HEK293 (cell line): Measurements from ENCODE around the gene AFF1.

Experiments
- CTCF ChIA-PET: fragments of 350-600 bp; formaldehyde crosslinking; extraction: SDS; loops from one replicate; lab custom pipeline; 2021; ENCODE audit warnings: antibody characterized with exemption; lab: Yijun Ruan, JAX
- POLR2A ChIA-PET: fragments of 300-600 bp; formaldehyde crosslinking; extraction: SDS; loops from one replicate; lab custom pipeline; 2020; ENCODE audit warnings: antibody characterized with exemption, inconsistent platforms; lab: Yijun Ruan, JAX
- H3K27ac ChIP-seq: fragments of 200-500 bp; sonication (Bioruptor generic); 2 replicates; pipeline ENCODE4 v1.5.1; 2014; ENCODE audit warnings: low read depth, low read length, control low read depth, inconsistent platforms; ENCODE audit errors: extremely low read depth
- H3K36me3 ChIP-seq, 2 experiments: fragments of 200-500 bp in 1 of 2; sonication (Bioruptor generic) in 1 of 2; 1 replicate in 1 of 2; 2 replicates in 1 of 2; pipeline ENCODE4 v1.5.1; 2014 to 2017; ENCODE audit warnings: inconsistent platforms in 2 of 2, low read length in 2 of 2; ENCODE audit not compliant: control insufficient read depth in 2 of 2, insufficient read depth in 1 of 2
- H3K4me1 ChIP-seq: fragments of 200-500 bp; sonication (Bioruptor generic); 2 replicates; pipeline ENCODE4 v1.5.1; 2014; ENCODE audit warnings: mild to moderate bottlenecking, low read length, inconsistent platforms; ENCODE audit not compliant: control insufficient read depth, insufficient read depth
- H3K4me3 ChIP-seq: 2 replicates; pipeline ENCODE4 v1.5.1; 2011; ENCODE audit warnings: low read depth, mild to moderate bottlenecking, control low read depth, low read length, moderate library complexity
- H3K9me3 ChIP-seq: fragments of 200-500 bp; sonication (Bioruptor generic); 2 replicates; pipeline ENCODE4 v1.5.1; 2014; ENCODE audit warnings: low read depth, low read length, inconsistent platforms; ENCODE audit not compliant: control insufficient read depth, insufficient read depth
- KLF16 ChIP-seq: fragments of 450-650 bp; formaldehyde crosslinking; IDR thresholded peaks from 2 replicates; pipeline ENCODE4 v1.5.1; 2017; ENCODE audit warnings: missing biosample characterization, missing genetic modification characterization
- KLF9 ChIP-seq: fragments of 450-650 bp; formaldehyde crosslinking; IDR thresholded peaks from 2 replicates; pipeline ENCODE4 v1.5.1; 2016; ENCODE audit warnings: missing biosample characterization, missing genetic modification characterization, low read depth
- OSR2 ChIP-seq: fragments of 450-650 bp; formaldehyde crosslinking; IDR thresholded peaks from 2 replicates; pipeline ENCODE4 v1.5.1; 2016; ENCODE audit warnings: missing biosample characterization, missing genetic modification characterization
- PRDM1 ChIP-seq: fragments of 450-650 bp; formaldehyde crosslinking; IDR thresholded peaks from 2 replicates; pipeline ENCODE4; 2016; ENCODE audit warnings: missing biosample characterization, missing genetic modification characterization
- RBAK ChIP-seq: fragments of 450-650 bp; formaldehyde crosslinking; IDR thresholded peaks from 2 replicates; pipeline ENCODE4 v1.5.1; 2016; ENCODE audit warnings: missing biosample characterization, missing genetic modification characterization
- SP2 ChIP-seq: fragments of 450-650 bp; formaldehyde crosslinking; IDR thresholded peaks from 2 replicates; pipeline ENCODE4 v1.5.1; 2016; ENCODE audit warnings: missing biosample characterization, missing genetic modification characterization
- ZIC2 ChIP-seq: fragments of 450-650 bp; formaldehyde crosslinking; IDR thresholded peaks from 2 replicates; pipeline ENCODE4 v1.5.1; 2016; ENCODE audit warnings: missing biosample characterization, missing genetic modification characterization
- ZNF169 ChIP-seq: fragments of 450-650 bp; formaldehyde crosslinking; IDR thresholded peaks from 2 replicates; pipeline ENCODE4 v1.5.1; 2016; ENCODE audit warnings: missing biosample characterization, missing genetic modification characterization
- ZNF19 ChIP-seq: fragments of 450-650 bp; formaldehyde crosslinking; IDR thresholded peaks from 2 replicates; pipeline ENCODE4; 2016; ENCODE audit warnings: missing biosample characterization, missing genetic modification characterization, low read depth
- ZNF202 ChIP-seq: fragments of 450-650 bp; formaldehyde crosslinking; IDR thresholded peaks from 2 replicates; pipeline ENCODE4 v1.5.1; 2016; ENCODE audit warnings: missing biosample characterization, missing genetic modification characterization, borderline replicate concordance
- ZNF211 ChIP-seq: fragments of 450-650 bp; formaldehyde crosslinking; IDR thresholded peaks from 2 replicates; pipeline ENCODE4 v1.5.1; 2016; ENCODE audit warnings: low read depth, missing biosample characterization, missing genetic modification characterization
- ZNF223 ChIP-seq: fragments of 450-650 bp; formaldehyde crosslinking; IDR thresholded peaks from 2 replicates; pipeline ENCODE4 v1.5.1; 2016; ENCODE audit warnings: missing biosample characterization, missing genetic modification characterization
- ZNF239 ChIP-seq: fragments of 450-650 bp; formaldehyde crosslinking; IDR thresholded peaks from 2 replicates; pipeline ENCODE4 v1.5.1; 2016; ENCODE audit warnings: missing biosample characterization, missing genetic modification characterization
- ZNF266 ChIP-seq: fragments of 450-650 bp; formaldehyde crosslinking; IDR thresholded peaks from 2 replicates; pipeline ENCODE4 v1.5.1; 2016; ENCODE audit warnings: missing biosample characterization, missing genetic modification characterization, low read depth
- ZNF302 ChIP-seq: fragments of 450-650 bp; formaldehyde crosslinking; IDR thresholded peaks from 2 replicates; pipeline ENCODE4 v1.5.1; 2016; ENCODE audit warnings: missing biosample characterization, missing genetic modification characterization, low read depth
- ZNF335 ChIP-seq: fragments of 450-650 bp; formaldehyde crosslinking; conservative IDR thresholded peaks from 2 replicates; pipeline ENCODE4 v1.5.1; 2016; ENCODE audit warnings: missing biosample characterization, missing genetic modification characterization
- ZNF341 ChIP-seq: fragments of 450-650 bp; formaldehyde crosslinking; IDR thresholded peaks from 2 replicates; pipeline ENCODE4; 2016; ENCODE audit warnings: low read depth, missing biosample characterization, missing genetic modification characterization
- ZNF404 ChIP-seq: fragments of 450-650 bp; formaldehyde crosslinking; IDR thresholded peaks from 2 replicates; pipeline ENCODE4 v1.5.1; 2017; ENCODE audit warnings: missing biosample characterization, missing genetic modification characterization
- ZNF529 ChIP-seq: fragments of 450-650 bp; formaldehyde crosslinking; IDR thresholded peaks from 2 replicates; pipeline ENCODE4 v1.5.1; 2017; ENCODE audit warnings: missing genetic modification characterization, missing biosample characterization; ENCODE audit not compliant: insufficient replicate concordance
- ZNF544 ChIP-seq: fragments of 450-650 bp; formaldehyde crosslinking; IDR thresholded peaks from 2 replicates; pipeline ENCODE4 v1.5.0; 2017; ENCODE audit warnings: missing biosample characterization, missing genetic modification characterization
- ZNF561 ChIP-seq: fragments of 450-650 bp; IDR thresholded peaks from 2 replicates; pipeline ENCODE4 v1.5.1; 2018; ENCODE audit warnings: missing biosample characterization, missing genetic modification characterization, borderline replicate concordance
- ZNF610 ChIP-seq: fragments of 450-650 bp; formaldehyde crosslinking; IDR thresholded peaks from 2 replicates; pipeline ENCODE4 v1.5.1; 2016; ENCODE audit warnings: missing biosample characterization, missing genetic modification characterization, borderline replicate concordance
- ZNF670 ChIP-seq: fragments of 450-650 bp; formaldehyde crosslinking; IDR thresholded peaks from 2 replicates; pipeline ENCODE4 v1.5.1; 2016; ENCODE audit warnings: missing biosample characterization, missing genetic modification characterization, low read depth
- ZNF768 ChIP-seq: fragments of 450-650 bp; formaldehyde crosslinking; IDR thresholded peaks from 2 replicates; pipeline ENCODE4 v1.5.1; 2018; ENCODE audit warnings: missing biosample characterization, mild to moderate bottlenecking, missing genetic modification characterization
- ZNF777 ChIP-seq: fragments of 450-650 bp; formaldehyde crosslinking; IDR thresholded peaks from 2 replicates; pipeline ENCODE4 v1.5.1; 2017; ENCODE audit warnings: missing biosample characterization, missing genetic modification characterization, borderline replicate concordance
- ZSCAN16 ChIP-seq: fragments of 450-650 bp; formaldehyde crosslinking; IDR thresholded peaks from 2 replicates; pipeline ENCODE4 v1.5.1; 2016; ENCODE audit warnings: missing biosample characterization, missing genetic modification characterization
- TF ChIP-seq, protein P1 (sequence below): sonication (generic); formaldehyde crosslinking; IDR thresholded peaks from 2 replicates; pipeline ENCODE4 v1.8.1; 2022; ENCODE audit warnings: mild to moderate bottlenecking, moderate library complexity, missing genetic modification reagents
- TF ChIP-seq, protein P2 (sequence below): fragments of 450-650 bp; formaldehyde crosslinking; IDR thresholded peaks from 2 replicates; pipeline ENCODE4 v1.5.1; 2016; ENCODE audit warnings: missing biosample characterization, missing genetic modification characterization

Gene AFF1

DNA sequence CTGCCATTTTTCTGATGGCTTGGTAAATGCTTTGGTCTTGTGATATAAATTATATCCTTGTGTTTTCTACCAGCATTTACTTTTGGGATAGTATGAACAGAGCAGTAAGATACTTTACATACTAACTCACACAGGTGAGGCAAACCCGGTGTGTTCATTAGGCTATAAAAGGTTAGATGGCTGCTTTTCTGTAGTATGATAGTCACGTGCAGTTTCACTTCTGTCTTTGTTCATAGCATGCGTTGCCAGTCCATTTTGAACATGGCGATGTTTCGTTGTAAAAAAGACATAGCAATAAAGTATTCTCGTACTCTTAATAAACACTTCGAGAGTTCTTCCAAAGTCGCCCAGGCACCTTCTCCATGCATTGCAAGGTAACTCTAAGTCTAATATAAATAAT lies 197.2 kb downstream of the AFF1 start:
- Histone ChIP-seq H3K27ac (no peak overlapping the region), H3K4me3 (no peak overlapping the region), H3K36me3 (peaks cover 0 to 78% of the 10 kb centered on the region in 2 experiments; a peak in 2 of 3 replicates), H3K4me1 (no peaks in the 10 kb centered on the region), H3K9me3 (no peaks in the 10 kb centered on the region)
- TF ChIP-seq ZNF169 (no peak), PRDM1 (tag by site-specific recombination) (no peak), ZNF335 (tag by site-specific recombination) (no peak), ZNF670 (tag by site-specific recombination) (no peak), ZIC2 (no peak), ZNF529 (tag by site-specific recombination) (no peak), OSR2 (tag by site-specific recombination) (no peak), KLF9 (tag by site-specific recombination) (no peak), KLF16 (tag by site-specific recombination) (no peak), RBAK (no peak), ZNF610 (no peak), SP2 (tag by site-specific recombination) (no peak)
- TF ChIP-seq, protein P1, sequence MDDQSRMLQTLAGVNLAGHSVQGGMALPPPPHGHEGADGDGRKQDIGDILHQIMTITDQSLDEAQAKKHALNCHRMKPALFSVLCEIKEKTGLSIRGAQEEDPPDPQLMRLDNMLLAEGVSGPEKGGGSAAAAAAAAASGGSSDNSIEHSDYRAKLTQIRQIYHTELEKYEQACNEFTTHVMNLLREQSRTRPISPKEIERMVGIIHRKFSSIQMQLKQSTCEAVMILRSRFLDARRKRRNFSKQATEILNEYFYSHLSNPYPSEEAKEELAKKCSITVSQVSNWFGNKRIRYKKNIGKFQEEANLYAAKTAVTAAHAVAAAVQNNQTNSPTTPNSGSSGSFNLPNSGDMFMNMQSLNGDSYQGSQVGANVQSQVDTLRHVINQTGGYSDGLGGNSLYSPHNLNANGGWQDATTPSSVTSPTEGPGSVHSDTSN, result no peak
- POLR2A ChIA-PET, result no interaction called here
- CTCF ChIA-PET, result no interaction called here

DNA sequence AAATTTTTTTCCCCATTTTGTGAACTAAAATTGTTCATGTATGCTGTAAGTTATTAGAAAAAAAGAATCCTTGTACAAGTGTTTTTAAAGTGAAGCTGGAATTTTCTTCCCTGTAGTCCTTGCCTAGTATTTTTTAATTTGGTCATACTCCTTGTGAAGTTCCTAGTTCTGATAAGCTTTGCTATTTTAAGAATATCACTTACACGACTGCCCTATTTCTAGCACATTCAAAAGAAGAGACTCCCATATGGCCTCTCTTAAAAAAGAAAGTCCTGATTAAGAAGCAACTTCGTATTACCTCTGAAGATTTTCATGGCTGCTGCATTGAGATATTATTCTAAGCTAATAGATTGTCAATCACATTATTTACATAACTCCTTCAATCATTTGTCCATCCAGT lies 198.4 kb downstream of the AFF1 start:
- Histone ChIP-seq H3K27ac (no peak overlapping the region), H3K36me3 (peaks cover 0 to 75% of the 10 kb centered on the region in 2 experiments; a peak in 1 of 3 replicates), H3K9me3 (no peaks in the 10 kb centered on the region), H3K4me1 (no peaks in the 10 kb centered on the region), H3K4me3 (no peak overlapping the region)
- TF ChIP-seq ZNF768 (tag by site-specific recombination) (no peak), ZNF561 (tag by site-specific recombination) (no peak), ZNF777 (tag by site-specific recombination) (no peak), KLF16 (tag by site-specific recombination) (no peak), ZNF341 (tag by site-specific recombination) (no peak), ZSCAN16 (tag by site-specific recombination) (no peak), ZNF302 (tag by site-specific recombination) (no peak), ZNF544 (tag by site-specific recombination) (no peak), ZNF202 (tag by site-specific recombination) (no peak), ZNF266 (no peak), ZNF19 (tag by site-specific recombination) (no peak), ZNF239 (tag by site-specific recombination) (no peak), ZNF223 (no peak), ZNF211 (tag by site-specific recombination) (no peak), ZNF404 (tag by site-specific recombination) (no peak), OSR2 (tag by site-specific recombination) (no peak)
- TF ChIP-seq, protein P2, sequence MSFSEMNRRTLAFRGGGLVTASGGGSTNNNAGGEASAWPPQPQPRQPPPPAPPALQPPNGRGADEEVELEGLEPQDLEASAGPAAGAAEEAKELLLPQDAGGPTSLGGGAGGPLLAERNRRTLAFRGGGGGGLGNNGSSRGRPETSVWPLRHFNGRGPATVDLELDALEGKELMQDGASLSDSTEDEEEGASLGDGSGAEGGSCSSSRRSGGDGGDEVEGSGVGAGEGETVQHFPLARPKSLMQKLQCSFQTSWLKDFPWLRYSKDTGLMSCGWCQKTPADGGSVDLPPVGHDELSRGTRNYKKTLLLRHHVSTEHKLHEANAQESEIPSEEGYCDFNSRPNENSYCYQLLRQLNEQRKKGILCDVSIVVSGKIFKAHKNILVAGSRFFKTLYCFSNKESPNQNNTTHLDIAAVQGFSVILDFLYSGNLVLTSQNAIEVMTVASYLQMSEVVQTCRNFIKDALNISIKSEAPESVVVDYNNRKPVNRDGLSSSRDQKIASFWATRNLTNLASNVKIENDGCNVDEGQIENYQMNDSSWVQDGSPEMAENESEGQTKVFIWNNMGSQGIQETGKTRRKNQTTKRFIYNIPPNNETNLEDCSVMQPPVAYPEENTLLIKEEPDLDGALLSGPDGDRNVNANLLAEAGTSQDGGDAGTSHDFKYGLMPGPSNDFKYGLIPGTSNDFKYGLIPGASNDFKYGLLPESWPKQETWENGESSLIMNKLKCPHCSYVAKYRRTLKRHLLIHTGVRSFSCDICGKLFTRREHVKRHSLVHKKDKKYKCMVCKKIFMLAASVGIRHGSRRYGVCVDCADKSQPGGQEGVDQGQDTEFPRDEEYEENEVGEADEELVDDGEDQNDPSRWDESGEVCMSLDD, result no peak
- ChIA-PET POLR2A (no interaction called here), CTCF (interaction anchor here (0.7 to 1.3 kb wide), 3 partner anchors 17 to 211 kb away, joined by 3 to 4 read pairs (median 3); no protein-coding TSS in a partner anchor)
